Hematopoietic multipotent progenitor cell treated with erythropoietin and hydrocortisone succinate and interleukin-3 and kit ligand, for 15 days (in vitro differentiated cells): ENCODE data around the gene NAT14.
A peak's percentile ranks its signal among the peaks of the same experiment; 100 is the strongest.

Source experiments
- DNase-seq: peaks from one replicate; pipeline ENCODE4 v3.0.0-alpha.2; 2015; ENCODE audit warnings: low spot score

NAT14 gene

GRCh38 chr19:55471266-55471665 lies 13.7 kb upstream of the NAT14 start:
- no peak for DNase-seq

GRCh38 chr19:55472463-55472862 lies 12.5 kb upstream of the NAT14 start:
- no peak for DNase-seq

GRCh38 chr19:55473225-55474012 lies 11.6 kb upstream of the NAT14 start:
- DNase-seq: no peak

GRCh38 chr19:55474269-55475265 lies 10.4 kb upstream of the NAT14 start:
- no peak for DNase-seq

DNA sequence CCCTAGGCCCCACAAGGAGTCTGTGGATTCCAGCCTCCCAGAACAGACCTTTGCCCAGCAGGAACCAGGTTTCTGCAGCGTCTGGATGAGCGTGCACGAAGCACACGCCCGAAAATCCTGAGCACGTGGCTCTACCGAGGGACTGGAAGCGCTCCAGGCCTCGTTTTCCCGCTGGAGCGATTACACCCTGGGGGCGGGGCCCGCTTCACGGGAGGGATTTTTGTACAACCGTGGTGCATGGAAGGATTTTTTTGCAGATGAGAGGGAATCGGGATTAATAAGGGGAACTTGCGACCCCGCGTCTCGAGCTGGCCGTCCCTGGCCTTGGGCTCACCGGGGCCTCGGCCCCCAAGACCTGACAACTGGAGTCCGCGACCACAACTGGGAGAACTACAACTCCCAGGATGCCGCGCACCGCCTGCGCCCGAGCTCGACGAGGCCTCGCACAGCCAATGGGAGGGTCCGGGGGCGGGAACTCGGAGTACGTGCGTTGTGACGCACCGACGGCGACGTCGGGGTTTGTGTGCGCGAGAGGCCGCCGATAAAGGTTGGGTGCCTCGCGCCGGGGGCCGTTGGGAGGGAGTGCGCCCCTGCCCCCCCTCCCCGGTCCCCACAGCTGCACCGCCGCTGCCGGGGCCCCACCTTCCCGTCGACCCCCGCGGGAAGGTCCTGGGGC lies 8.8 kb upstream of the NAT14 start, which contains the start of gene ZNF628:
TSS of gene ZNF628 (plus strand) at position 518 of the 676 bp plus-strand sequence. CDS start 3,294 bp downstream, outside the sequence.
- peak; percentile 99 for DNase-seq

- no peak for DNase-seq
Measured at GRCh38 chr19:55477905-55478304, 7.1 kb upstream of the NAT14 start.

GRCh38 chr19:55478364-55478763 lies 6.6 kb upstream of the NAT14 start:
- DNase-seq: no peak

DNA sequence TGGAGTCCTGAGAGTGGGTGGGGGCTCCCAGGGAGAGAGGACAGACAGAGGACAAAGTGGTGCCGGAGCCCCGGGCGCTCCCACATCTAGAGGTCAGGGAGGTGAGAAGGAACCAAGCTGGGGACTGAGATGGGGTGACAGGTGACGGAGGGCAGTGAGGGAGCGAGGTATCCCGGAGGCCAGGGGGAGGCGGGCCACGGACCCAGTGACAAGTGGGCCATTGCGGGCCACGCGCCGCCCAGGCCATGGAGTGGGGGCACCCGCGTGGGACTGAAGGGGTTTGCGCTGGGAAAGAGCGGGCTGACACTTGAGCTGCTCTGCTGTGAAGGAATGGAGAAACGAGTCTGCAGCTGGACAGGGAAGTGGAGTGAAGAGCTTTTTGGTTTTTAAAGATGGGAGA lies 5.9 kb upstream of the NAT14 start:
- DNase-seq: no peak

DNA sequence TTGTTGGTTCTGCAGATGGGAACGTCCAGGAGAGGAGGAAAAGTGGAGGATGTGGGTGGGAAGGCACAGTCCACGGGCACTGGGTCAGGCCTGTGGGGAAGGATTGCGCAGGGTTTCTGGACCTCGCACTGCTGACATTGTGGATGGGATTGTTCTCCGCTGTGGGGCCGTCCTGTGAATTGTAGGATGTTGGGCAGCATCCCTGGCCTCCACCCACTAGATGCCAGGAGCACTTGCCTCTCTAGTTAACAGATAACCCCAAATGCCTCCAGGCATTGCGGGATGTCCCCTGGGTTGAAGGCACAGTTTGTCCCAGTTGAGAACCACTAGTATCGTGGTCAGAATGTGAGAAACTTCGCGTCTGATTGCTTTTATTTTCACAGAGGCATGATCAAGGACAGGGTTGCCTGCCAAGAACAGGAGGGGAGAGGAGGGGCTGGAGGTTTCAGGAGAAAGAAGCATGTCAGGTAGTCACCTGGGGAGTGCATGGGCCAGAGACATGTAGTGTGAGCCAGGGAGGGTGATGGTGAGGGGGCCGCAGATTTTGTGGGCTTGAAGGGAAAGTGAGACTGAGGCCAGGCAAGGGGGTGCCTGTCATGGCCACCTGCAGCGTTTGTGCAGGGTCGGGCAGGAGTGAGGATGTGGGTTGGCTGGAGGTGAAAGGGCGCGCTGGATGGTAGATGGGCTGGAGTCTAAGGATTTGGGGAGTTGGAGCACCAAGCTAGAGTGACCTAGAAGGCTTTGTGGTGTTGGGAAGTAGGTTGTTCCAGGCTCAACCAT lies 5.3 kb upstream of the NAT14 start:
- no peak for DNase-seq

DNA sequence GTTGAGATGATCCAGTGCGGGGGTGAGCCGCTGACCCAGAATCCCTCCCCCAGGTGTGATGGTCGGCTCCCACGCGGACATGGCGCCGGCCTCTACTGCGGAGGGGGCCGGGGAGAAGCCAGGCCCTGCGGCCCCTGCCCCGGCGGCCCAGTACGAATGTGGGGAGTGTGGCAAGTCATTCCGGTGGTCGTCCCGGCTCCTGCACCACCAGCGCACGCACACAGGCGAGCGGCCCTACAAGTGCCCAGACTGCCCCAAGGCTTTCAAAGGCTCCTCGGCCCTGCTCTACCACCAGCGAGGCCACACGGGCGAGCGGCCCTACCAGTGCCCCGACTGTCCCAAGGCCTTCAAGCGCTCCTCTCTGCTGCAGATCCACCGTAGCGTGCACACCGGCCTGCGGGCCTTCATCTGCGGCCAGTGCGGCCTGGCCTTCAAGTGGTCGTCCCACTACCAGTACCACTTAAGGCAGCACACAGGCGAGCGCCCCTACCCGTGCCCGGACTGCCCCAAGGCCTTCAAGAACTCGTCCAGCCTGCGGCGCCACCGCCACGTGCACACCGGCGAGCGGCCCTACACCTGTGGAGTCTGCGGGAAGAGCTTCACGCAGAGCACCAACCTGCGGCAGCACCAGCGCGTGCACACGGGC lies 3.7 kb upstream of the NAT14 start:
- no peak for DNase-seq

- DNase-seq: no peak
Measured at GRCh38 chr19:55481794-55482155, 3.2 kb upstream of the NAT14 start.

GRCh38 chr19:55482156-55482961 lies 2.6 kb upstream of the NAT14 start:
- no peak for DNase-seq

- DNase-seq: no peak
Measured at GRCh38 chr19:55482967-55483705, 1.9 kb upstream of the NAT14 start.

DNA sequence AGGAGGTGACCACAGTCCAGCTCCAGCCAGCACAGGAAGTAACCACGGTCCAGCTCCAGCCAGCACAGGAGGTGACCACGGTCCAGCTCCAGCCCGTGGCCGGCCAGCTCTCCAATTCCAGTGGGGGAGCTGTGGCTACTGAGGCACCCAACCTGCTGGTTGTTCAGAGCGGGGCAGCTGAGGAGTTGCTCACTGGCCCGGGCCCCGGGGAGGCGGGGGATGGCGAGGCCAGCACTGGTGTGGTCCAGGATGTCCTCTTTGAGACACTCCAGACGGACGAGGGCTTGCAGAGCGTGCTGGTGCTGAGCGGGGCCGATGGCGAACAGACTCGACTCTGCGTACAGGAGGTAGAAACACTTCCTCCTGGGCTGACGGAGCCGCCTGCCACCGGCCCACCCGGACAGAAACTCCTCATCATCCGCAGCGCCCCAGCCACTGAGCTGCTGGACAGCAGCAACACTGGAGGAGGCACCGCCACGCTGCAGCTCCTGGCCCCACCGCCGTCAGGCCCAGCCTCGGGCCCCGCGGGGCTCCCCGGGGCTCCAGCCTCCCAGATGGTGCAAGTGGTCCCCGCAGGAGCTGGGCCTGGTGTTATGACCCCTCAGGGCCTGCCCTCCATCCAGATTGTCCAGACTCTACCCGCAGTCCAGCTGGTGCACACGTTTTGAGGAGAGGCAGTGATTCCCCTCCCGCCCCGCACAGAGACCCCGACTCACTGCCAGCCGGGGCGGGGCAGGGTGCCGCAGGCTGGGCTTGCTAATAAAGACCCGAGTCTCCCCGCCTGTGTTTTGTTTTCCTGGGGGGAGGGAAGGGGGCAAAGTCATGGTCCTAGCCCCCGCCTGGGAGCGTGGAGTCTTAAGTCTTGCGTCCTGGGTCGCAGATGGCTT lies 1.0 kb upstream of the NAT14 start:
- no peak for DNase-seq

- DNase-seq: no peak
Measured at GRCh38 chr19:55485439-55486011, 537 bp downstream of the NAT14 start.

GRCh38 chr19:55486043-55486970 lies 1.3 kb downstream of the NAT14 start:
- no peak for DNase-seq
